IPS-18a (cell line): Measurements from ENCODE around the gene DENND2C.
A peak's percentile ranks its signal among the peaks of the same experiment; 100 is the strongest.

ENCODE experiments used
- H3K27ac ChIP-seq: one replicate; pipeline ENCODE4 v1.5.1; 2013; ENCODE audit warnings: low read length
- H3K27me3 ChIP-seq: one replicate; pipeline ENCODE4 v1.6.1; 2013; ENCODE audit warnings: mild to moderate bottlenecking, low read length; ENCODE audit not compliant: control insufficient read depth, insufficient read depth
- H3K36me3 ChIP-seq: one replicate; pipeline ENCODE4 v1.6.1; 2013; ENCODE audit warnings: low read depth, low read length; ENCODE audit not compliant: control insufficient read depth
- H3K4me1 ChIP-seq: one replicate; pipeline ENCODE4 v1.6.1; 2013; ENCODE audit warnings: low read depth, low read length; ENCODE audit not compliant: control insufficient read depth
- H3K4me3 ChIP-seq: one replicate; pipeline ENCODE4 v1.5.1; 2013; ENCODE audit warnings: low read length
- H3K9ac ChIP-seq: one replicate; pipeline ENCODE4 v1.6.1; 2013; ENCODE audit warnings: mild to moderate bottlenecking, low read length, moderate library complexity
- H3K9me3 ChIP-seq: one replicate; pipeline ENCODE4 v1.6.1; 2013; ENCODE audit warnings: low read depth, low read length; ENCODE audit not compliant: control insufficient read depth

DENND2C gene, protein sequence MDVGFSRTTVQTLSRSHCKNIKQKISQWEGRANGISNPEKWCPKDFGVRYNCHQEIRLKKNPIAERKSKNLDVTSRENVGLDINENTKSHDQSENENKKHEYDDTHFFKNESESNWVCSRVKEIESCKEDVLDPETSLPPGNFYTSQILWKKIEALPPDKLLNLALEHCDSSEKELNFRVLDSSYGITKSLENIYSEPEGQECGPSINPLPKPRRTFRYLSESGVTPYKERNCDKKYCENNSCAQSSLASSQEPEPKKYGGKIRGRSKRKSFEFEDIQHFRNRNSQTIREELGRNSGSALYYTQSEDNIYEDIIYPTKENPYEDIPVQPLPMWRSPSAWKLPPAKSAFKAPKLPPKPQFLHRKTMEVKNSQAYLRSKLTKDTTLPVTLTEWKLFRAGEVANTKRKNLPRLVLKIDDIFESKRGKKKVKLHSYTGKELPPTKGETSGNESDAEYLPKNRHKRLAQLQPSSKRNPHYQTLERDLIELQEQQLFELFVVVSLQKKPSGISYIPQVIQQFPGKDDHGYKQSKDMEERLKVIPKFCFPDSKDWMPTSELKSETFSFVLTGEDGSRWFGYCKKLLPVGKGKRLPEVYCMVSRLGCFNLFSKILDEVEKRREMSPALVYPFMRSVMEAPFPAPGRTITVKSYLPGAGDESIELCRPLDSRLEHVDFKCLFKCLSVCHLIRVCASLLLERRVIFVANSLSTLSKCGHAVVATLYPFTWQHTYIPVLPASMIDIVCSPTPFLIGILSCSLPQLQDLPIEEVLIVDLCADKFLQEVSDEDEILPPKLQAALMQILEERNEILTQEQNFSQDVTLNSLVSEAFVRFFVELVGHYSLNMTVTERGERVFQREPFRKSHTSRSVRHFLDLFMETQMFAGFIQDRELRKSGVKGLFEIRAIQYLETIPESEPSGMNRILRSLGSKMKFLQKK

DNA sequence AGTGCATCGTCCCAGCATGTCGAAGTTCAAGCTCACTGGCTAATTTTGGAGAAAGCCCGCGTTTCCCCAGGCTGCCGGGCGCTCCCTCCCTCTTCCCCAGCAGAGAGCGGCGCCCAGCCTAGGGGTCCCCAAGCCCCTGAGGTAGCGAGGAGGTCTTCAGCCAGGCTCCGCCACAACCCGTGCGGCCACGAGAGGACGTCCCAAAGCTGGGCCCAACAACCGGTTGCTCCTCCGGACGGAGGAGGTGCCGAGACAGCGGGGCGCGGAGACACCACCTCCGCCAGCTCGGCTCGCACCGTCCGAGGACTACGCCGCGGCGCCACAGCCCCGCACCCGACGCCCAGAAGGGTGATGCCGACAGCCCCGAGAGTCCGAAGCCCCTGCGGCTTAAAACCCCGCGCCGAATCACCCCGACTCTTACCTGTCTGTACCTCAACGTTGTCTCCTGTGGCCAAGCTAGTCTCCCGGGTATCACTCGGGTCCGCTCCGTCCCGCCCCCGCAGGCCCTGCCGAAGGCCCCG lies at the start of gene DENND2C:
TSS of gene DENND2C (minus strand) at position 488 of the 521 bp plus-strand sequence. CDS start 44,065 bp downstream, outside the sequence.
- peak within 1 kb of the TSS; percentile 39 for H3K9ac ChIP-seq
- H3K4me1 ChIP-seq = peaks cover 4% of the 10 kb centered on the region

DNA sequence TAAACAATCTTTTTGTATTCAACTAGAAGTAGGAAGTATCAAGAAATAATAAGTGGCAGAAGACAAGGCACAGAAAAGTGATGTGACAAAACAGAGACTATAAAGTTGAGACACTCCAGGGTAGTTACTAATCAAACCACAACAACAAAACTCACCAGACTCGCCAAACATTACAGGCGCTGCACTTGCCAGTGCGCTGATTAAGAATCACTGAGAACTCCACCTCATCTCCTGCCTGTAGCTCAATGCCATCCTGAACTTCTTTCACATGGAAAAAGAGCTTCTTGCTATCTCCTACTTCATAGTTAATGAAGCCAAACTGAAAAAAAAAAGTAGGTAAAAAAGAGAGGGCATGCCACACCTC lies 49.6 kb upstream of the DENND2C start:
- Histone ChIP-seq H3K27me3 (no peaks in the 10 kb centered on the region), H3K27ac (no peak overlapping the region), H3K36me3 (peaks cover 67% of the 10 kb centered on the region), H3K4me3 (no peak overlapping the region), H3K4me1 (peaks cover 3% of the 10 kb centered on the region), H3K9me3 (no peaks in the 10 kb centered on the region), H3K9ac (no peak overlapping the region)

More for the DNA sequence above, at the start of gene DENND2C:
- Histone ChIP-seq H3K27ac (no peak within 1 kb of the TSS), H3K4me3 (peak within 1 kb of the TSS; percentile 75), H3K27me3 (peaks cover 26% of the 10 kb centered on the region), H3K36me3 (no peaks in the 10 kb centered on the region), H3K9me3 (no peaks in the 10 kb centered on the region)

DNA sequence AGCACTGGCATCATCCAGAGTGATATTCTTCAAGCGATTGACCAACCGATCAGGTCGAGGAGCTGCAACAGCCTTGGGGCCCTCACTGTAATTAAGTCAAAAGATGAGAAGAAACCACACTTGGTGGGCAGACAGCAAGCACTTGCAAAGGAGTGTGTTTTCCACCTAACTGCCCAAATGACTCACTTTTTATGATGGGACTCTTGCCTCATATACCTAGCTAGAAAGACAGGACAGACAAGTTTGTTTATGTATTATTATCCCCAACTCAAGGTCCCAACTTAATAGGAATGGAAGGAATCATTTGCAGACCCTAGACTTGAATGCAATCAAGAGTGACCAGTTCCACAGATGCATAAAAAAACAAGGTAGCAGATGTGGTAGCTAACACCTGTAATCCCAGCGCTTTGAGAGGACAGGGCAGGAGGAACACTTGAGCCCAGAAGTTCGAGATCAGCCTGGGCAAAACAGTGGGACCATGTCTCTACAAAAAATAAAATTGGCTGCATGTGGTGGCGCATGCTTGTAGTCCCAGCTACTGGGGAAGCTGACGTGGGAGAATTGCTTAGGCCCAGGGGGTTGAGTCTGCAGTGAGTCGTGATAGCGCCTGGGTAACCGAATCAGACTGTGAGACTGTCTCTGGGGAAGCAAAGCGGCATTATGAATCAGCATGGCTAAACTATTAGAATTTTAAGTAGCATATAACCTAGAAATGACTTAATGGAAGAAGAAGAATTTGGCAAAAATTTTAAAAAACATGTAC lies 49.0 kb upstream of the DENND2C start:
- Histone ChIP-seq H3K9me3 (no peaks in the 10 kb centered on the region), H3K36me3 (peaks cover 65% of the 10 kb centered on the region), H3K4me3 (no peak overlapping the region), H3K4me1 (peaks cover 3% of the 10 kb centered on the region), H3K27ac (no peak overlapping the region), H3K9ac (no peak overlapping the region), H3K27me3 (no peaks in the 10 kb centered on the region)

DNA sequence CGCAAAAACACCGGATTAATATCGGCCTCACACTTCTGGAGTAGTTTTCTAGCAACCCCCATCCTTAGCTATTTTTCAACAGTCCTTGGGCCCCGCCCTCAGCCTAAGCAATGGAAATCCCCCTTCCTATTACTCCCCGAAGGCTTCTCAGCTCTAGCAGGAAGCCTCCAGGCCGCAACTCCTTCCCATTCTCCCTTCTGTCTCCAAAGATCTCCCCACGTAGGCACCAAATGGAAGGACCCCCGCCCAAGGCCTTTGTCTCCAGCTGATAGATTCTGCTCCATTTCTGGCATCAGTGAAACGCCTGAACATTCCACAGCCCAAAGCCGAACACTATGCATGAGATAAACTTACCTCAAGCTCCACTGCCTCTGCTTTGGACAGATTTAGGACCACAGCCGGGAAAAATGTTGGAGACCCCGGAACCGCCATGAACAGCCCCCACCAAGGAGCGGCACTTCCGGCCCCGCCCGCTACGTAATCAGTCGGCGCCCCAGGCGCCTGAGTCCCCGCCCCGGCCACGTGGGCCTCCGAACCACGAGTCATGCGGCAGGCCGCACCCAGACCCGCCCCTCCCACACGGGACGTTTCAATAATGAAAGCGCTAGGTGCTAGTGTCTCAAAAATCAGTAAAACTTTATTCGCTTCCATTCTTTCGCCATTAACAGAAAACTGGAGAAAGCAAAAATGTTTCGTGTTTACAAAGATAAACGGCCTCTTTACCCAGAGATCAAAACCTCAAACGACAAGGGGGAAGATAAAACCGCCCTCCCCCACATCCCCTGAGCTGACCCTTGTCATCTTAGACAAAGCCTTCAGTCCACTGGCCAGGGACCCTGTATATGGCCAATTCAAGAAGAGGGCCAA lies 46.7 kb upstream of the DENND2C start, which contains the start of gene NRAS:
TSS of gene NRAS (minus strand) at position 468 of the 867 bp plus-strand sequence. CDS start 611 bp downstream, outside the sequence.
- Histone ChIP-seq H3K9me3 (no peaks in the 10 kb centered on the region), H3K27me3 (no peaks in the 10 kb centered on the region), H3K36me3 (peaks cover 64% of the 10 kb centered on the region), H3K27ac (peak within 1 kb of the TSS; percentile 81), H3K9ac (peak within 1 kb of the TSS; percentile 91), H3K4me1 (peaks cover 3% of the 10 kb centered on the region), H3K4me3 (peak within 1 kb of the TSS; percentile 89)

DNA sequence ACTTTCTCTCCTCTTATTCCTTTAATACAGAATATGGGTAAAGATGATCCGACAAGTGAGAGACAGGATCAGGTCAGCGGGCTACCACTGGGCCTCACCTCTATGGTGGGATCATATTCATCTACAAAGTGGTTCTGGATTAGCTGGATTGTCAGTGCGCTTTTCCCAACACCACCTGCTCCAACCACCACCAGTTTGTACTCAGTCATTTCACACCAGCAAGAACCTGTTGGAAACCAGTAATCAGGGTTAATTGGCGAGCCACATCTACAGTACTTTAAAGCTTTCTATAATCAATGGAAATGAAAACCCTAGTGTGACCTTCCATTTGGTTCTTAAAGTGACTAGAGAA lies 46.1 kb upstream of the DENND2C start:
- Histone ChIP-seq H3K27ac (peak overlapping the region; percentile 81), H3K9ac (peak overlapping the region; percentile 91), H3K9me3 (no peaks in the 10 kb centered on the region), H3K27me3 (no peaks in the 10 kb centered on the region), H3K4me1 (peaks cover 3% of the 10 kb centered on the region), H3K36me3 (peaks cover 60% of the 10 kb centered on the region), H3K4me3 (peak overlapping the region; percentile 89)

DNA sequence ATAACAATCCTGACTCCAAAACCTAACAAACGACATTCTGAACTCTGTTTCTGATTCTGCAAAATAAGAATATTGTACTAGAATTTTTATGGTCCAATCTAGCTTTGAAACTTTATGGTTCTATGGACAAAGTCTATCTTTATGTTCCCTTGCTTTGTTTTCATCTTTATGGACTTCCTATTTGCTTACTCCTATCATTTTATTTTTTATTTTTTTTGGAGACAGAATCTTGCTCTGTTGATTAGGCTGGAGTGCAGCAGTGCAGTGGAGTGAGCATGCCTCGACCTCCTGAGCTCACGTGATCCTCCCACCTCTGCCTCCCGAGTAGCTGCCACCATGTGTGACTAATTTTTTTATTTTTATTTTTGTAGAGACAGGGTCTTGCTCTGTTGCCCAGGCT lies 43.1 kb upstream of the DENND2C start:
- no peak overlapping the region for H3K4me3 ChIP-seq
- H3K27ac ChIP-seq = no peak overlapping the region
- H3K9me3 ChIP-seq = no peaks in the 10 kb centered on the region
- H3K4me1 ChIP-seq = peaks cover 3% of the 10 kb centered on the region
- H3K27me3 ChIP-seq = no peaks in the 10 kb centered on the region
- H3K36me3 ChIP-seq = peaks cover 55% of the 10 kb centered on the region
- H3K9ac ChIP-seq = no peak overlapping the region

DNA sequence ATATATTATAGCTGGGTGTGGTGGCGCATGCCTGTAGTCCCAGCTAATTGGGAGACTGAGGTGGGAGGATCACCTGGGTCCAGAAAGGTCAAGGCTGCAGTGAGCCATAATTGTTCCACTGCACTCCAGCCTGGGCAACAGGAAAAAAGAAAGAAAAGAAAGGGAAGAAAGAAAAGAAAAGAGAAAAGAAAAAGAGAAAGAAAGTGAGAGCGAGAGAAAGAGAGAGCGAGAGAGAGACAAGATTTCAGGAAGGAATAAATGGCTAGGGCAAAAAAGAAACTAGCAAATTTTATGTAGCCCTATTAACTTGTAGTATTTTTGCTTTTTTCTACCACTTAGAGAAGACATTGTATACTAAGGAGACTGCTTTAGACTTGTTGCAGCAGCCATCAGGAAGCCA lies 40.5 kb upstream of the DENND2C start:
- Histone ChIP-seq H3K9ac (no peak overlapping the region), H3K4me1 (peaks cover under 1% of the 10 kb centered on the region), H3K27me3 (no peaks in the 10 kb centered on the region), H3K4me3 (no peak overlapping the region), H3K27ac (no peak overlapping the region), H3K36me3 (peaks cover 69% of the 10 kb centered on the region), H3K9me3 (no peaks in the 10 kb centered on the region)

DNA sequence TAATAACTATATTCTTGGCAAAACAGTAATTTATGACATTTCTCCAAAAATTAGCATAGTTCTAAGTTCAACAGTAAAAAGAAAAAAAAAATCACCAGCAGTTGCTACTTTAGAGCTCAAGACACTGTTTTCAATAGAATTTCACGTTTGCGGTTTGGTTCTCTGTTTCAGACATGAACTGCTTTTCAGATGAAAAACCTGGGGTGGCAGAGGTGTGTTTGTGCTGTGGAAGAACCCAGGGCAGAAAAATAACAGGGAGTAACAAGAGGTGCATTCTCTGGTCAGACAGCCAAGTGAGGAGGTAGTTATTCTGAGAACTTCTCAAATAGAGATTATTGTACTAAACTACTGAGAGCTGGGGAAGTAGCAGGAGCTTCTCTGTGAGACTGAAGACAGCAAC lies 37.8 kb upstream of the DENND2C start:
- Histone ChIP-seq H3K36me3 (peaks cover 54% of the 10 kb centered on the region), H3K4me1 (no peaks in the 10 kb centered on the region), H3K9ac (no peak overlapping the region), H3K27me3 (no peaks in the 10 kb centered on the region), H3K9me3 (no peaks in the 10 kb centered on the region), H3K27ac (no peak overlapping the region), H3K4me3 (no peak overlapping the region)

DNA sequence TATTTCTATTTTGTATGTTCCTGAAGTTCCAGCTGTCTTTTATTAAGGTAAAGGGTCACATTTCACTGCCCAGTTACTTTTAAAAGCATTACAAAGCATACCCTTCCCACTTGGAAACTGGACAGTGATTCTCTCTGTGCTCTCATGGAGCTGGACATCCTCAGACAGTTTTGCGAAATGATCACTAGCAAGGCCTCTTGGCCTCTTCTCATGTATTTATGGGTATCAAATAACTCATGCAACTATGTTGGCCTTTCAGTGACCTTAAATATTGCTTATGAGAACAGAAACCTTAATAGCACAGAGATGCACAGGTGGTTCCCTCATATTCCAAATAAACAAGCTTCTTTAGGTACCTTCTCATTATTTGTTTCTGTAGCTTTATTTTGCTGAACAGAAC lies 33.4 kb upstream of the DENND2C start:
- H3K4me1 ChIP-seq = no peaks in the 10 kb centered on the region
- H3K4me3 ChIP-seq = no peak overlapping the region

DNA sequence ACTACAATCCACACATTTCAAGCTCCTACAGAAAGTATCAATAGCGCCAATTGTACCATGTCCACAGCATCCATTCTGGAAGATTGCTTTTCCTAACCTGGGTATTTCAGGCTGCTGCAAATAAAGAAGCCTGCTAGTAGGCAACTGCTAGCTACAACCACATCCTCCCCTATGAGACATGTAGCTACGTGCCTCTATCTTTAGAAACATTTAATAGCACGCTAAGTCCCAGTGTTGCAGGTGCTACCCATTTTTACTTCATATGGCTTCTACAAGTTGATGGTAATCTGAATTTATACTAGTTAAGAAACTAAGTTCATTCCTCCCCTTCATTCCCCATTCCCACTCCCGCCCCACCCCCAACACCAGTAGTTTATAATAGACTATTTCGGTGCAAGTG lies 32.9 kb upstream of the DENND2C start:
- no peaks in the 10 kb centered on the region for H3K4me1 ChIP-seq
- no peaks in the 10 kb centered on the region for H3K27me3 ChIP-seq
- no peak overlapping the region for H3K9ac ChIP-seq
- no peaks in the 10 kb centered on the region for H3K9me3 ChIP-seq
- peaks cover 16% of the 10 kb centered on the region for H3K36me3 ChIP-seq
- no peak overlapping the region for H3K4me3 ChIP-seq
- no peak overlapping the region for H3K27ac ChIP-seq

More for the DNA sequence above, 33.4 kb upstream of the DENND2C start:
- no peaks in the 10 kb centered on the region for H3K27me3 ChIP-seq
- no peak overlapping the region for H3K9ac ChIP-seq
- no peak overlapping the region for H3K27ac ChIP-seq
- peaks cover 22% of the 10 kb centered on the region for H3K36me3 ChIP-seq
- H3K9me3 ChIP-seq = no peaks in the 10 kb centered on the region
